Neural cell (in vitro differentiated cells): ENCODE results near the gene LRBA. TPM values are rescaled to one million over a fixed set of nuclear protein-coding genes. Genes with fewer than 3 reads are reported as not detected.

ENCODE experiments used
- H2AFZ ChIP-seq: fragments of 200-600, 300-800 bp; sonication (generic), shearing (Covaris generic); 2 replicates; pipeline ENCODE4 v1.6.0; 2014; ENCODE audit warnings: low read depth, mild to moderate bottlenecking, antibody characterized with exemption, low read length, moderate library complexity
- H3F3A ChIP-seq: fragments of 200-600 bp; shearing (Covaris generic); 2 replicates; pipeline ENCODE4 v1.6.1; 2016; ENCODE audit warnings: mild to moderate bottlenecking, moderate library complexity, mixed read lengths, antibody characterized with exemption, low read length; ENCODE audit not compliant: insufficient read depth, poor library complexity, severe bottlenecking
- H3K27ac ChIP-seq: fragments of 200-600, 300-800 bp; sonication (generic), shearing (Covaris generic); 2 replicates; pipeline ENCODE4 v1.5.1; 2014; ENCODE audit warnings: mild to moderate bottlenecking, low read length, moderate library complexity
- H3K27me3 ChIP-seq: fragments of 300-800, 200-600 bp; sonication (generic), shearing (Covaris generic); 2 replicates; pipeline ENCODE4 v1.6.0; 2014; ENCODE audit warnings: mild to moderate bottlenecking, low read depth, low read length, moderate library complexity; ENCODE audit not compliant: insufficient read depth
- H3K36me3 ChIP-seq: fragments of 300-800, 200-600 bp; sonication (generic), shearing (Covaris generic); 2 replicates; pipeline ENCODE4 v1.5.1; 2014; ENCODE audit warnings: mild to moderate bottlenecking, antibody characterized with exemption, low read length, moderate library complexity; ENCODE audit not compliant: insufficient read depth
- H3K4me2 ChIP-seq: fragments of 300-800, 200-600 bp; sonication (generic), shearing (Covaris generic); 2 replicates; pipeline ENCODE4 v1.6.0; 2014; ENCODE audit warnings: mild to moderate bottlenecking, low read length
- H3K4me3 ChIP-seq: fragments of 300-800, 200-600 bp; sonication (generic), shearing (Covaris generic); 2 replicates; pipeline ENCODE4 v1.5.1; 2014; ENCODE audit warnings: mild to moderate bottlenecking, low read length, moderate library complexity
- H3K79me2 ChIP-seq: fragments of 200-600 bp; shearing (Covaris generic); replicated peaks from 2 replicates; pipeline ENCODE4 v1.6.0; 2014; ENCODE audit warnings: mild to moderate bottlenecking, low read length, moderate library complexity; ENCODE audit not compliant: insufficient read depth
- H3K9ac ChIP-seq: fragments of 300-800, 200-600 bp; sonication (generic), shearing (Covaris generic); 2 replicates; pipeline ENCODE4 v1.6.1; 2016; ENCODE audit warnings: mild to moderate bottlenecking, low read length, mixed read lengths
- H3K9me2 ChIP-seq: fragments of 200-600 bp; shearing (Covaris generic); 2 replicates; pipeline ENCODE4 v1.6.1; 2016; ENCODE audit warnings: mild to moderate bottlenecking, low read length, mixed read lengths; ENCODE audit not compliant: insufficient read depth
- H3K9me3 ChIP-seq: fragments of 200-600, 300-800 bp; sonication (generic), shearing (Covaris generic); 2 replicates; pipeline ENCODE4 v1.6.1; 2016; ENCODE audit warnings: mild to moderate bottlenecking, mixed run types, low read length, moderate library complexity, mixed read lengths
- H4K20me1 ChIP-seq: fragments of 200-600 bp; shearing (Covaris generic); 2 replicates; pipeline ENCODE4 v1.6.1; 2016; ENCODE audit warnings: mild to moderate bottlenecking, mixed run types; ENCODE audit not compliant: insufficient read depth
- CTCF ChIP-seq: fragments of 450-650 bp; IDR thresholded peaks from 2 replicates; pipeline ENCODE4 v1.5.1; 2014; ENCODE audit warnings: antibody characterized with exemption, mild to moderate bottlenecking, moderate library complexity; ENCODE audit not compliant: poor library complexity, severe bottlenecking
- EP300 ChIP-seq: fragments of 450-650 bp; conservative IDR thresholded peaks from 2 replicates; pipeline ENCODE4 v1.6.1; 2014; ENCODE audit warnings: antibody characterized with exemption, mild to moderate bottlenecking, moderate library complexity; ENCODE audit not compliant: poor library complexity, severe bottlenecking
- EZH2 ChIP-seq: fragments of 200-600, 300-800 bp; shearing (Covaris generic), sonication (generic); IDR thresholded peaks from 2 replicates; pipeline ENCODE4 v1.6.1; 2014; ENCODE audit warnings: antibody characterized with exemption, low read length, borderline replicate concordance, mild to moderate bottlenecking; ENCODE audit not compliant: insufficient read depth, poor library complexity, severe bottlenecking
- MXI1 ChIP-seq: fragments of 450-650 bp; conservative IDR thresholded peaks from 2 replicates; pipeline ENCODE4 v1.6.1; 2014; ENCODE audit warnings: antibody characterized with exemption, mild to moderate bottlenecking; ENCODE audit not compliant: poor library complexity, severe bottlenecking
- POLR2AphosphoS5 ChIP-seq: IDR thresholded peaks from 2 replicates; pipeline ENCODE4 v1.6.1; 2012
- RAD21 ChIP-seq: fragments of 450-650 bp; conservative IDR thresholded peaks from 2 replicates; pipeline ENCODE4 v1.6.1; 2014; ENCODE audit warnings: antibody characterized with exemption, mild to moderate bottlenecking, moderate library complexity
- REST ChIP-seq: IDR thresholded peaks from 2 replicates; pipeline ENCODE4 v1.6.1; 2012; ENCODE audit warnings: borderline replicate concordance
- SMC3 ChIP-seq: fragments of 450-650 bp; conservative IDR thresholded peaks from 2 replicates; pipeline ENCODE4 v1.6.1; 2014; ENCODE audit warnings: antibody characterized with exemption, mild to moderate bottlenecking, moderate library complexity; ENCODE audit not compliant: poor library complexity
- TAF1 ChIP-seq: IDR thresholded peaks from 2 replicates; pipeline ENCODE4 v1.6.1; 2012; ENCODE audit warnings: low read depth
- polyA plus RNA-seq: library from polyadenylated mRNA; depleted of rRNA; stranded (reverse); fragments of >200 nt; gene quantifications from 2 replicates; pipeline ENCODE4 v1.2.3, GENCODE V29; 2014

Gene LRBA
- polyA plus RNA-seq, 1 donor from 2014 or later = 7.1 TPM

DNA sequence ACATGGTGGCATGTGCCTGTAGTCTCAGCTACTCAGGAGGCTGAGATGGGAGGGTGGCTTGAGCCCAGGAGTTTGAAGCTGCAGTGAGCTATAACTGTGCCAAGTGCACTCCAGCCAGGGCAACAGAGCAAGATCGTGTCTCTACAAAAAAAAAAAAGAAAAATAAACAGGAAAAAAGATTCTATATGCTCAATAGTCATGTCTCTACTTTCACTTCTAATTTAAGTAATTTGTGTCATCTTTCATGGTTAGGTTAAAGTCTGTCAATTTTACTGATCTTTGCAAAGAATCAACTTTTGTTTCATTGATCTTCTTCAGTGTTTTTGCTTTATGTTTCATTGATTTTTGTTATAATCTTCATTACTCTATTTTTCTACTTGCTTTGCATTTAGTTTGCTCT, 539.3 kb downstream of the LRBA start:
- no peak overlapping the region for H3K9ac ChIP-seq
- no peaks in the 10 kb centered on the region for H3K27me3 ChIP-seq
- H3K4me3 ChIP-seq = no peak overlapping the region
- H3K27ac ChIP-seq = no peak overlapping the region
- H3K9me2 ChIP-seq = no peaks in the 10 kb centered on the region
- H3K9me3 ChIP-seq = no peaks in the 10 kb centered on the region
- no peaks in the 10 kb centered on the region for H3F3A ChIP-seq
- TF ChIP-seq TAF1 (no peak), MXI1 (no peak), POLR2AphosphoS5 (no peak), EP300 (no peak), SMC3 (no peak), REST (no peak), CTCF (no peak), RAD21 (no peak), EZH2 (no peak)
- no peaks in the 10 kb centered on the region for H4K20me1 ChIP-seq
- H3K4me2 ChIP-seq = no peak overlapping the region
- H3K79me2 ChIP-seq = no peaks in the 10 kb centered on the region
- no peak overlapping the region for H2AFZ ChIP-seq
- H3K36me3 ChIP-seq = no peaks in the 10 kb centered on the region

- H3F3A ChIP-seq = no peaks in the 10 kb centered on the region
Measured at GRCh38 chr4:150464523-150464922, 550.6 kb downstream of the LRBA start.

More at GRCh38 chr4:150464523-150464922, 550.6 kb downstream of the LRBA start:
- H3K4me3 ChIP-seq = no peak overlapping the region
- no peaks in the 10 kb centered on the region for H3K9me2 ChIP-seq
- TF ChIP-seq EP300 (no peak), REST (no peak), POLR2AphosphoS5 (no peak), EZH2 (no peak), MXI1 (no peak), SMC3 (no peak), TAF1 (no peak), CTCF (no peak), RAD21 (no peak)
- H3K4me2 ChIP-seq = no peak overlapping the region
- H3K9me3 ChIP-seq = no peaks in the 10 kb centered on the region
- no peaks in the 10 kb centered on the region for H3K79me2 ChIP-seq
- H3K9ac ChIP-seq = no peak overlapping the region
- H2AFZ ChIP-seq = no peak overlapping the region
- H4K20me1 ChIP-seq = no peaks in the 10 kb centered on the region
- H3K27ac ChIP-seq = no peak overlapping the region
- H3K27me3 ChIP-seq = no peaks in the 10 kb centered on the region
- no peaks in the 10 kb centered on the region for H3K36me3 ChIP-seq
